GM21515 (cell line): ENCODE data around the gene PNLIPRP1.

ENCODE experiments used
- ATAC-seq: cut with Tn5 transposase; IDR thresholded peaks from one replicate; pipeline ENCODE4 v1.9.1; 2021; ENCODE audit not compliant: unreplicated experiment

Gene PNLIPRP1

GRCh38 chr10:116598329-116598728 is 7.6 kb downstream of the PNLIPRP1 start:
- ATAC-seq = no peak

- ATAC-seq = no peak
Observed at GRCh38 chr10:116599991-116600390, 9.2 kb downstream of the PNLIPRP1 start.

DNA sequence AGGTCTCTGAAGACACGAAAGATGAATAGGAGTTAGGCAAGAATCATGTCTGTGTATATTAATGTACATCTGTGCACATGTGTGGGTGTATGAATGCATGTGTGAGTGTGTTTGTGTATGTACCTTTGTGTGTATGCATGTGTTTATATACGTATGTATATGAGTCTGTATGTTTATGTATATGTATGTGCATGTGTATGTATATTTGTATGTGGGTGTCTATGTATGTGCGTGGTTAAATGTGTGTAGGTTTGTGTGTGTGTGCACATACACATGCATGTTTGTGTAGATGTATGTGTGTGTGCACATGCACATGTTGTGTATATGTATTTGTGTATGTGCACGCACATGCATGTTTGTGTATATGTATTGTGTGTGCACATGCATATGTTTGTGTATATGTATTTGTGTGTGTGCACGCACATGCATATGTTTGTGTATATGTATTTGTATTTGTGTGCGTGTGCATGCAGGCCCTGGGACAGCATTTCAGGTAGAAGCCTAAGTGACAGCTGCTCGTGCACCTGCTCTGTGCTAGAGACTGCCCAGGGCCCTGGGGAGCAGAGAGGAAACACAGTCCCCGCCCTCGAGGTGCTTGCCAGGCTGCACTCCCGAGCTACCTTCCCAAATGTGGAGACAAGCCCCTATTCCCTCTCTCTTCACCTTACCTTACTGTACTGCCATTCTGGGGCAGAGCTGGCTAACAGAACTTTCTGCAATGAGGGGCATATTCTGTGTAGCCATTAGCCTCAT is 12.1 kb downstream of the PNLIPRP1 start:
- no peak for ATAC-seq

GRCh38 chr10:116606061-116606483 is 15.3 kb downstream of the PNLIPRP1 start:
- no peak for ATAC-seq

DNA sequence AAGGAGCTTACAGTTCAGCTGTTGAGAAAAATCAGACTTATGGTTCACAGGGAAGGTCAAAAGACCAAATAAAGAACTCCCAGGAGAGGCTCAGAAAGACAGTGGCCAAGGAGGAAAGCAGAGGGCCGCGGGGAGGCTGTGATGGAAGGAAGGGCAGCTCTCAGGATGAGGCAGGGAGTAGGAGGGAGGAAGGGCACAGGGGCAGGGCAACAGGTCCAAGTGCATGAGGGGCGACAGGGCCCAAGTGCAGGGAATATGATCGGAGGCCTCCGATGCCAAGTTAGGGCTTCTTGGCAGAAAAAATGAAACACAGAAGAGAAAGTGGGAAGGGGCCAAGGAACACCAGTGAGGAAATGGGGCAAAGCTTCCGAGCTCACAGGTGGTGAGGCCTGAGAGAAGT is 16.6 kb downstream of the PNLIPRP1 start:
- ATAC-seq = no peak

GRCh38 chr10:116608686-116609594 is 18.2 kb downstream of the PNLIPRP1 start:
- ATAC-seq = no peak

DNA sequence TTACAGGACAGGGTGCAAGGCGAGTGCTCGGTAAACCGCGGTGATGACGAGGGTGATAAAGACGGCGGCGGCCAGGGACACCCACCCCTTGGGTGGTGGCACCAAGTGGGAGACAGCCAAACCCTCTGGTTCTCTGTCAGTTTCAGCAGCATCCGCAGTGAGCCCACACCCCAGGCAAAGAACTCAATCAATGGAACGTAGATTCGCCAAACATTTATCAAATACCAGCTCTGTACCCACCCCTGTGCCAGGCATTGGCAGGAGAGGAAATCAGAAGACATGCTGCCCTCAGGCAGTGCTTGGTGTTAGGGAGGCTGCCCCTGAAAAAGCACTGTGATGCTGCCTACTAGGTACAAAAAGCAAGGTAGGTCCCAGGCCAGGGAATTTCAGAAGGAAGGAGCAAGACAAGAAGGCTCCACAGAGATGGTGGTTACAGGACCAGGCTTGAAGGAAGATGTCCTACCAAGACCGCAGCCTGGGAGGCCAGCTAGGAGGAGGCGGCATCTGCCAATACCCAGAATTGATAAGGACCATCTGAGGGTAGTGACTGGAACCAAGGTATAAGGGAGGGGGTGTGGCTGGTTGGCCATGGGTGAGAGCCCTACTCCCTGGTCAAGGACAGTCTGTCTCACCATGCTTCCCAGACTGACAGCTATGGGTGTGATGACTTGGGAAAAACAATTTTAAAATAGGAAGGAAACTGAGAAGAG is 19.8 kb downstream of the PNLIPRP1 start:
- no peak for ATAC-seq

DNA sequence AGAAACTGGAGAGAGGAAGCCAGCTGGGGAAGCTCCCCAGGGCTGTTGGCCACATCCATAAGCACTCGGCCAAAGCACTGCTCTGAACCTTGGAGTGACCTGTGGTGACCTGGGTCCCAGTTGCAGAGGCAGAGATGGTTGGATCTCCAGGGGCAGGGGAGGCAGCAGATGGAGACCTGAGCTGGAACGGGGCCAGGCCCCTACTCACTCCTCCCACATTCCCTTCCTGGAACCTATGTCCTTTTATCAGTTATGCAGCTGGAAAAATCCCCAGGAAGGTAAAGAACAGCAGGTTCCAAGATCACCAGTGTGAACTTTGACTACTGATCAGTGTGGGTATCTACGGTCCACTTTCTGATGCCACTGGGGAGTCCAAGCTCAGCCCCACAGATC is 20.4 kb downstream of the PNLIPRP1 start:
- no peak for ATAC-seq

DNA sequence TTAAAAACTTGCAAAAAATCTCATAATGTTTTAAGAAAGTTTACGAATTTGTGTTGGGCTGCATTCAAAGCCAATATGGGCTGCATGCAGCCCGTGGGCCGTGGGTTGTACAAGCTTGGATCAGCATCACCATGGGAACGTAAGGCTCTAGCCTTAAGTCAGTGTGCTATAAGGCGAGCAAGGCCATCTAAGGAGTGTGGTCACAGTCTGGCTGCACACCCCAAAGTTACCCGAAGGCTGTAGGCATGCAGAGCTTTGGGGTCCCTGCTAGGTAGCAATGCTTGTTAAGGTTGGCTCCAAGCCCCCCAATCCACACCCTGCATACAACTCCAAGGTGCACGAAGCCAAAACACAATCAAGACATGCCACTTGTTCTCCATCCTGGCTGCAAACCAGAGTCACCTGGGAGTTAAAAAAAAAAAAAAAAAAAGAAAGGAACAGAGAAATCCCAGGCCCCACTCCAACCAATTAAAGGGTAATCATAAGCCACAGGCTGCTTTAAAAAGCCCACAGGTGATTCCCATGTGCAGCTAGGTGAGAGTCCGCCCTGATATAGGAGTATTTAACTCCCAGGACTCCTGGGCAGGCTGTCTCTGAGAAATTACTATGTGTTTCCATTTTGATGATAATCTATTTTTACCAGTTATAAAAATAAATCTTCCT is 21.5 kb downstream of the PNLIPRP1 start:
- no peak for ATAC-seq

GRCh38 chr10:116613471-116613870 is 22.7 kb downstream of the PNLIPRP1 start:
- no peak for ATAC-seq

DNA sequence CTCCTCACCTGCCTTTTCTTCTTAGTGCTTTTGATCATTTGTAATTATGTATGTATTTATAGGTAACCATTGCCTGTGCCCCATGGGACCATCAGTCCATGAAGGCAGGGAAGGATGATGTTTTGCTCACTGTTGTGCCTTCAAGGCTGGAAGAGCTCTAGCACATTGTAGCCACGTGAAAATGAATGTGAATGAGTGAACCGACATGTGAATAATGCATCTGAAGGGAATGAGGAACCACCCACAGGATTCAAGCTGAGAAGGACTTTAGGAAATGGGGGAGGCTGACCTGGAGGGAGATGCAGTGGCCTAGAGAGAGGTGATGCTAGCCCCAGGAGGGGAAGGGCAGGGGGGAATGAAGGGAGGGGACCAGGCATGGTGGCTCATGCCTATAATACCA is 24.0 kb downstream of the PNLIPRP1 start:
- no peak for ATAC-seq

DNA sequence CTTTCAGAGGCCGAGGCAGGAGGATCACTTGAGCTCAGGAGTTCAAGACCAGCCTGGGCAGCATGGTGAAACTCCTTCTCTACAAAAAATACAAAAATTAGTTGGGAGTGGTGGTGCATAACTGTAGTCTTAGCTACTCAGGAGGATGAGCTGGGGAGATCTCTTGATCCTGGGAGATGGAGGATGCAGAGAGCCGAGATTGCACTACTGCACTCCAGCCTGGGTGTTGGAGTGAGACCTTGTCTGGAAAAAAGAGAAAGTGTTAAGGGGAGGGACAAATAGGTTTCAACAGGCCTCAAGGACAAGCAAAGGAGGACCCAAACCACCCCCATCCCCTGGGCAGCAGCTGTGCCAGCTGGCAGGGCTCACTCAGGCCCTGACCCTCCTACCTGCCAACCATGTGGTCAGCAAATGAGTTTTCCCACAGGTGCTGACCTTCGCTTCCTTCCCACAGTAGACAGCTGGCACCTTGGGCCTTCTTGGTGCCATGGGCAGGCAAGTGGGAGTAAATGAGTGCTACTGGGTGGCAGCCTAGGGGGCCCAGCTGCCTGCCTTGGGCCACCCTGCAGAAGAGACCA is 24.5 kb downstream of the PNLIPRP1 start:
- ATAC-seq = no peak

DNA sequence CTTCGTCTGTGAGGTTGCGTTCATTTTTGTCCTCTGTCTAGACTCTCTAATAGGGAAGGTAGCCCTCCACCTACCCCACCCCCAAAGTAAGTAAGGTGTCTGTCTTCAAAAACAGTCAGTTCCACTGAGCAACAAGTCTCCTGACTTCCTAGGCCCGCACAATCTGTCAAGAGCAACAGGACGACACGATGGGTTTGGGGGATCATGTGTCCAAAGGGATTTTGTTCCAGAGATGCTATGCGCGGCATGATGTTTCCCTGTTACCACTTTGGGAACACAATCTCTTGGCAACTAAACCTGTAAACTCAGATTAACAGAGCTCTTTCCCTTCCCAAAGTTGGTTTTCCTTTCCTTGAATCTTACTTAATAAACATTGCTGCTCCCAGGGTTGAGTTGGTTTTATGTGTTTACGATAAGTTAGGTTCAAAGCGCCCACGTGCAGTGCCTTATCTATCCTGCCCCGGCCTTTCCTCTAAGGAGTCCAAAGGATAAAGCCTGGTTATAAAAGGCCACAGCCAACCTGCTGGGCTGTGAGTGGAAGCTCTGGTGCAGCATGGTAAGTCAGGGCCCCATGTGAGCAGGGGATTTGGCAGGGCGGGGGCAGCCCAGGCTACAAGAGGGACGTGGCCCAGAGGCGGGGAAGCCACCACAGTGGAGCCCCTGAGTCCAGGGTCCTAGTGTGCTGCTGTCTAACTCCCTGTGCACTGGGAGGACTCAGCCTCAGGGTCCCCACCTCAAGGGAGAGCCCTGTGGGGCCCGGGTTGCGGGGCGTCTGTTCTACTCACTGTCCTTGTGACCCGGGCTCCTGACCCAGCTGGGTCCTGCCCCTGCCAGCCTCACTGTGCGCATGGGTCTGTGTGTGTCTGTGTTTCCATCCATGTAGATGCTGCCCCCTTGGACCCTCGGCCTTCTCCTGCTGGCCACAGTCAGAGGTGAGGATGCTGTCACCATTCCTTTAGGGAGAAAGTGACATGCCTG is 30.0 kb downstream of the PNLIPRP1 start, which contains the start of gene PNLIPRP2:
TSS of gene PNLIPRP2 (plus strand) at position 531 of the 978 bp plus-strand sequence.
- no peak for ATAC-seq

DNA sequence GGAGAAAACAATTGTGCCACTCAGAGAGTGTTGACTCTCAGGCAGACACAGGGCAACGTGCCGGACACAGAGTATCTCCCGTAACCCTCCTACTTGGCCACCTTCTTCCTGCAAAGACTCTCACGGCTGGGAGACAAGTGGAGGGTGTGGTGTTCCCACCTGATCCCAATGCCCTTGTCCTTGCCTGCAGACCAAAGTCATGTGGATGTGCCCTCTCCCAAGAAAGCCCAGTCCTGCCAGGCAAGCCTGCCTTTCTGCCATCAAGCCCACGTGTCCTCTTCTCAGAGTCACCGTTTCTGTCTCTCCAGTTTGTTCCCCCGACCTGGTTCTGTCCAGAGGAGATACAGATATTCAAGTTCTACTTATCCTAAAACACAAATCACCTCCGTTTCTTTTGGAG is 30.7 kb downstream of the PNLIPRP1 start:
- ATAC-seq = no peak

DNA sequence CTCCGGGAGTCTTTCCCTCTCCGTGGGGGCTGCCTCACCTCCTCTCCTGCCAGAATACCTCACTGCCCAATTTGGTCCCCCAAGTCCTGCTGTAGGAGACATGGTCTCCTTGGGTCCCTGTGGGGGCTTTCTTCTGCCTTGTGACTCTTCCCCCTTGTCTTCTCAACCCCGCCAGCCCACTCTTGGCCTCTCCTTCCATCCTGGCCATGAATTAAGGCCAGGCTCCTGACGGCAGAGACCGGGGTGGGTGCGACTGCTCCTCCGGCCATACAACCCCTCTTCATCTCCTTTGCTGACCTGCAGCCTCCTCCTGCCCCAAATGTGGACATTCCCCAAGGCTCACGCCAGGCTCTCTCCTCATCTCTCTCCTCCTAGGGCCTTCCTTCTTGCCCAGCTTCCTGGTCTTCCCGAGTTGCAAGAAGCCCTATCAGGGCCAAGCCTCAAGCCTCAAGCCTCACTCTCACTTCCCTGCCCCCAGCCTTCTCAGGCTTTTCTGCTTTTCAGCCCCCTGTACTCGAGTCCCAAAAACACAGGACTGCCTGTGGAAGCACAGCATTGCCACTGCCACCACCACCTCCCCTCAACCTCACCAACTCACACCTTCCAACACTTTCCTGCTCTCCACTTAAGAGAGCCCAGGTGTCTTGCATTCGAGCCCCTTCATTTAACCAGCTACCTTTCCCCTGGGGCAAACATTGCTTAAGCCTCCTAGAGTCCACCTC is 31.3 kb downstream of the PNLIPRP1 start:
- no peak for ATAC-seq

- no peak for ATAC-seq
Observed at GRCh38 chr10:116625845-116626244, 35.1 kb downstream of the PNLIPRP1 start.

DNA sequence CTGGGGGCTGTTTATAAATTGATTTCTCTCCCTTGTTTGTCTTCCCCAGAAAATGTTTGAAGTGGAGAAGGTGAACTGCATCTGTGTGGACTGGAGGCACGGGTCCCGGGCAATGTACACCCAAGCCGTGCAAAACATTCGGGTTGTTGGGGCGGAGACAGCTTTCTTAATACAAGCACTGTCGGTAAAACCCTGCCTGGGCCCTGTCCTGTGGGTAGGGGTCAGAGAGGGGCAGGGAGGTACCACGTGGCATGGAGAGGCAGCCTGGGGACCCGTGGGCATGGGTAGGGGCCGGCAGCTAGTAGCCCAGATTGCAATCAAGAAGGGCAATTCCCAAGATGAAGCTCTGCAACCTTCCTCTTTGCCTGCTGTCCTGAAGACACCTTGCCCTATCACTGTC is 36.1 kb downstream of the PNLIPRP1 start:
- ATAC-seq = no peak

GRCh38 chr10:116627386-116627933 is 36.7 kb downstream of the PNLIPRP1 start:
- no peak for ATAC-seq
